Fibroblast of lung (primary cell): ENCODE measurements around the gene TBCB.

Source experiments
- CTCF ChIP-seq, 2 donors: IDR thresholded peaks in 1 of 2; conservative IDR thresholded peaks in 1 of 2; 1 replicate in 1 of 2; 2 replicates in 1 of 2; pipeline ENCODE4 v1.5.1; 2011 to 2012; ENCODE audit warnings: low read length in 2 of 2, control low read depth in 1 of 2, inconsistent platforms in 1 of 2, low read depth in 1 of 2, mild to moderate bottlenecking in 1 of 2
- EZH2 ChIP-seq: IDR thresholded peaks from 2 replicates; pipeline ENCODE4 v1.5.1; 2012; ENCODE audit warnings: low read length, control low read depth, mild to moderate bottlenecking; ENCODE audit errors: missing control alignments

DNA sequence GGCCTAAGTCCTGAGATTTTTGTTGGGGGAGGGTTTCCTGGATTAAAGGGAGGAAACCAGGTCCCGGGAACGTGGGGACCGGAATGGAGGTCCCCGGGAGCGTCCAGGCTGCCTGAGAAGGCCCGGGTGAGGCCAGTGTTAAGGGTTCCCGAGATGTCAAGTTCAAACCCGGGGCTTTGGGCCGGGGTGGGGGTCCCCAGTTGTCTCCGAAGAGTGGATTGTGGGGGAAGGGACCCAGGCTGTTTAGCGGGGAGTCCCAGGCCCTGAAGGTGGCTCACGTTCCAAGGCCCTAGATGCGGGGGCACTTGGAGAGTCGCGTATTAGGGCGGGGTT lies 36.7 kb downstream of the TBCB start:
- TF ChIP-seq CTCF (conservative IDR thresholded peaks at IDR 0.05 in 1 of 2, IDR thresholded peaks at IDR 0.05 in 1 of 2; ENCODE audit: low read depth in 1 of 2, low read length in 2 of 2) (no peak), EZH2 (no peak)
